ENCODE results near the gene PLCH1. TPM values are rescaled to one million over a fixed set of nuclear protein-coding genes. Genes with fewer than 3 reads are reported as not detected.

Gene PLCH1
- polyA plus RNA-seq, 1 donor (not counting 4 experiments of a cell fraction or from before 2014, with no cell fraction given) = 0.05 TPM

DNA sequence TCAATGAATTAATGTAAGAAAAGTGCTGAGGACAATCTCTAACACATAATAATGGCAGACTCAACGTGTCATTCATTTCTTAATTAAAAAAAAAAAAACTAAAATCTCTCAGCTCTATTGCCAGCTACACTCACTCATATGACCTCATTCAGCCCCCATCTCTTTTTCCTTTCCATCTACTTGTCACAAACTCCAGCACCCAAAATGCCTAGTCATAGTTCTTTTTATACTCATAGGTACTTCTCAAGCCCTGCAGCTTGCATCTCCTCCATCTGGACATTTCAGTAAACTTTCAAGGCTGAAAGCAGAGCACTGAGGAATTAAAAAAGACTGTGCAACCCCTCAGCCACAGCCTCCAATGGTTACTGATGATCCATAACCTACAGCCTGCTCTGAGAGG is 109.8 kb downstream of the PLCH1 start:
- no peak overlapping the region for H2AFZ ChIP-seq (ENCODE audit: control insufficient read depth, low read length)
- H3K27ac ChIP-seq (ENCODE audit: control insufficient read depth, insufficient read depth, low read length) = no peak overlapping the region
- H3K9me3 ChIP-seq (ENCODE audit: control insufficient read depth, low read depth, low read length) = no peaks in the 10 kb centered on the region
- no peaks in the 10 kb centered on the region for H3K36me3 ChIP-seq (ENCODE audit: control insufficient read depth in 2 of 2, extremely low read depth in 1 of 2, insufficient read depth in 2 of 2, low read length in 2 of 2)
- no peak overlapping the region for H3K4me2 ChIP-seq (ENCODE audit: control insufficient read depth, extremely low read depth, insufficient read depth, low read depth, low read length)
- H3K9me1 ChIP-seq (ENCODE audit: control insufficient read depth, extremely low read depth, insufficient read depth, low read length) = no peaks in the 10 kb centered on the region
- FAIRE-seq = no peak
- dilution Hi-C loops (cut with MboI; ENCODE audit: extremely low pct_ligation_motif_present, low sequenced_read_pairs) = no loop called here
- DNase-seq (ENCODE audit: low read depth, low spot score) = no peak
- H4K20me1 ChIP-seq (ENCODE audit: control insufficient read depth, extremely low read depth, insufficient read depth, low read length) = no peaks in the 10 kb centered on the region
- H3K4me3 ChIP-seq (ENCODE audit: control insufficient read depth in 2 of 3, extremely low read depth in 1 of 3, insufficient read depth in 2 of 3, low read depth in 1 of 3, low read length in 3 of 3) = no peak overlapping the region
- H3K4me1 ChIP-seq (ENCODE audit: control insufficient read depth, extremely low read depth, insufficient read depth, low read length) = no peaks in the 10 kb centered on the region
- no peak overlapping the region for H3K9ac ChIP-seq (ENCODE audit: control insufficient read depth, extremely low read depth, insufficient read depth, low read length)
- no peaks in the 10 kb centered on the region for H3K79me2 ChIP-seq (ENCODE audit: control insufficient read depth, insufficient read depth, low read length)
- TF ChIP-seq, protein P1, sequence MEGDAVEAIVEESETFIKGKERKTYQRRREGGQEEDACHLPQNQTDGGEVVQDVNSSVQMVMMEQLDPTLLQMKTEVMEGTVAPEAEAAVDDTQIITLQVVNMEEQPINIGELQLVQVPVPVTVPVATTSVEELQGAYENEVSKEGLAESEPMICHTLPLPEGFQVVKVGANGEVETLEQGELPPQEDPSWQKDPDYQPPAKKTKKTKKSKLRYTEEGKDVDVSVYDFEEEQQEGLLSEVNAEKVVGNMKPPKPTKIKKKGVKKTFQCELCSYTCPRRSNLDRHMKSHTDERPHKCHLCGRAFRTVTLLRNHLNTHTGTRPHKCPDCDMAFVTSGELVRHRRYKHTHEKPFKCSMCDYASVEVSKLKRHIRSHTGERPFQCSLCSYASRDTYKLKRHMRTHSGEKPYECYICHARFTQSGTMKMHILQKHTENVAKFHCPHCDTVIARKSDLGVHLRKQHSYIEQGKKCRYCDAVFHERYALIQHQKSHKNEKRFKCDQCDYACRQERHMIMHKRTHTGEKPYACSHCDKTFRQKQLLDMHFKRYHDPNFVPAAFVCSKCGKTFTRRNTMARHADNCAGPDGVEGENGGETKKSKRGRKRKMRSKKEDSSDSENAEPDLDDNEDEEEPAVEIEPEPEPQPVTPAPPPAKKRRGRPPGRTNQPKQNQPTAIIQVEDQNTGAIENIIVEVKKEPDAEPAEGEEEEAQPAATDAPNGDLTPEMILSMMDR (optimal IDR thresholded peaks at IDR 0.05 in 1 of 3, IDR thresholded peaks at IDR 0.05 in 1 of 3, conservative IDR thresholded peaks at IDR 0.05 in 1 of 3; ENCODE audit: extremely low read depth in 1 of 3, insufficient read depth in 2 of 3, low read length in 3 of 3) = no peak
- no peak for TF ChIP-seq EZH2 (IDR thresholded peaks at IDR 0.05; ENCODE audit: low read length)
- H3K27me3 ChIP-seq (ENCODE audit: control insufficient read depth, extremely low read depth, insufficient read depth, low read length) = no peaks in the 10 kb centered on the region

DNA sequence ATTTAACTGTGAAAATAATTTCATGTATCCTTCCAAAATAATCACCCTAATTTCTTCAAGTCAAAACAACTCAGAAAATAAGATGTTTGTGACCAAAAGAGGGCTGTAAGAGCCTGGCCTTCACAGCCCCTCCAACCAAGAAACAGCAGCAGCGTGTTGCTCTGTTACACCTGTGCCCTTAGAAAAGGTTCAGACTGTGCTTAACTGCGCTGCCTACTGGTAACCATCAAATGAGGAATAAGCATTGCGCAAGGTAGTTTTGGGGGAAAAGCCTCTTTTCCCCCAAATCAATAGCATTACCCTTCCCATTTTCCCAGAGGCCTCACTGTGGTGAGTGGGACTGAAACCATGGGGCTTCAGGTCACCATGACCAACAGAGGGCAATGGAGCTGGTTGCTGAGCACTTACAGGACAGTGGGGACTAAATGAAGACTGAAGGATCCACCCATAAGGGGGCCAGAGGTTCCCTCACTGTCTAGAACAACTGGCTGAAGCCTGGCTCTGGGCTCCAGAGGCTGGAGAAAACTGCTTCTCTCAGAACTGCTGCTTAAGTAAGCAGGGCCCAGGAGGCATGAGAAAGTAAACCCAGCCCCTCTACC is 110.7 kb downstream of the PLCH1 start:
- TF ChIP-seq, protein P1 (optimal IDR thresholded peaks at IDR 0.05 in 1 of 3, IDR thresholded peaks at IDR 0.05 in 1 of 3, conservative IDR thresholded peaks at IDR 0.05 in 1 of 3; ENCODE audit: extremely low read depth in 1 of 3, insufficient read depth in 2 of 3, low read length in 3 of 3) = no peak
- no peak for TF ChIP-seq EZH2 (IDR thresholded peaks at IDR 0.05; ENCODE audit: low read length)

More for the DNA sequence above, 110.7 kb downstream of the PLCH1 start:
- Histone ChIP-seq H3K9ac (ENCODE audit: control insufficient read depth, extremely low read depth, insufficient read depth, low read length) (no peak overlapping the region), H3K4me2 (ENCODE audit: control insufficient read depth, extremely low read depth, insufficient read depth, low read depth, low read length) (no peak overlapping the region), H2AFZ (ENCODE audit: control insufficient read depth, low read length) (no peak overlapping the region), H3K4me1 (ENCODE audit: control insufficient read depth, extremely low read depth, insufficient read depth, low read length) (no peaks in the 10 kb centered on the region), H3K9me3 (ENCODE audit: control insufficient read depth, low read depth, low read length) (no peaks in the 10 kb centered on the region), H3K36me3 (ENCODE audit: control insufficient read depth in 2 of 2, extremely low read depth in 1 of 2, insufficient read depth in 2 of 2, low read length in 2 of 2) (no peaks in the 10 kb centered on the region), H3K27ac (ENCODE audit: control insufficient read depth, insufficient read depth, low read length) (no peak overlapping the region), H4K20me1 (ENCODE audit: control insufficient read depth, extremely low read depth, insufficient read depth, low read length) (no peaks in the 10 kb centered on the region), H3K79me2 (ENCODE audit: control insufficient read depth, insufficient read depth, low read length) (no peaks in the 10 kb centered on the region), H3K4me3 (ENCODE audit: control insufficient read depth in 2 of 3, extremely low read depth in 1 of 3, insufficient read depth in 2 of 3, low read depth in 1 of 3, low read length in 3 of 3) (no peak overlapping the region), H3K27me3 (ENCODE audit: control insufficient read depth, extremely low read depth, insufficient read depth, low read length) (no peaks in the 10 kb centered on the region), H3K9me1 (ENCODE audit: control insufficient read depth, extremely low read depth, insufficient read depth, low read length) (no peaks in the 10 kb centered on the region)
- dilution Hi-C loops (cut with MboI; ENCODE audit: extremely low pct_ligation_motif_present, low sequenced_read_pairs) = no loop called here
- no peak for DNase-seq (ENCODE audit: low read depth, low spot score)
- FAIRE-seq = no peak
